Measurements from ENCODE around the gene ZNF248. TPM values are rescaled to one million over a fixed set of nuclear protein-coding genes. Genes with fewer than 3 reads are reported as not detected.

Gene ZNF248
- 13.9 TPM for total RNA-seq

GRCh38 chr10:37857287-37858211, at the start of gene ZNF248:
TSS of gene ZNF248 (minus strand) at chr10:37857610. CDS start at chr10:37856310, 1,300 bp downstream.
- DNase-seq (ENCODE audit: low spot score in 2 of 2), result peak; percentile 88 to 97
- no peaks in the 10 kb centered on the region for H3K27me3 ChIP-seq
- peak within 1 kb of the TSS; percentile 81 for H3K4me3 ChIP-seq
- H3K9me3 ChIP-seq, result no peaks in the 10 kb centered on the region
- H3K27ac ChIP-seq, result peak within 1 kb of the TSS; percentile 99 to 100
- peaks cover 0 to 26% of the 10 kb centered on the region in 2 donors for H3K4me1 ChIP-seq
- intact Hi-C loops (cut with DNase I), result loop anchor here (1.0 to 5.0 kb wide), 3 partner anchors 119 to 235 kb away; partner anchors contain the start of genes ZNF25, ZNF33A and ZNF37A
- TF ChIP-seq CTCF (IDR thresholded peaks at IDR 0.05), result peak in 1 of 3 experiments; percentile 9
- H3K36me3 ChIP-seq, result no peaks in the 10 kb centered on the region

DNA sequence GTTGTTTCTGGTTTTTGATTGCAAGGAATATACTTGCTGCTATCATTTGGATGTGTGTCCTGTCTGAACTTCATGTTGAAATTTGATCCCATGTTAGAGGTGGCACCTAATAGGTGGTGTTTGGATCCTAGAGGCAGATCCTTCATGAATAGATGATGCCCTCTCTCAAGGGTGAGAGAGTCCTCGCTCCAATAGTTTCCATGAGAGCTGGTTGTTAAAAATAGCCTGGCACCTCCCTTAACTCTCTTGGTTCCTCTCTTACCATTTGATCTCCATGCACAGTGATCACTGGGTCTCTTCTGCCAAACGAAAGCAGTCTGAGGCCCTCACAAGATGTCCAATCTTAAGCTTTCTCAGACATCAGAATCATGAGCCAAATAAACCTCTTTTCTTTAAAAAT, 49.0 kb upstream of the ZNF248 start:
- no peak for DNase-seq (ENCODE audit: low spot score in 2 of 2)
- Histone ChIP-seq H3K36me3 (no peaks in the 10 kb centered on the region), H3K4me3 (no peak overlapping the region), H3K27me3 (no peaks in the 10 kb centered on the region), H3K4me1 (no peaks in the 10 kb centered on the region), H3K27ac (no peak overlapping the region), H3K9me3 (no peaks in the 10 kb centered on the region)
- TF ChIP-seq CTCF (IDR thresholded peaks at IDR 0.05), result no peak
- intact Hi-C loops (cut with DNase I), result no loop called here

GRCh38 chr10:37896436-37896835, 39.0 kb upstream of the ZNF248 start:
- H3K4me1 ChIP-seq, result no peaks in the 10 kb centered on the region
- H3K4me3 ChIP-seq, result no peak overlapping the region
- no peak for TF ChIP-seq CTCF (IDR thresholded peaks at IDR 0.05)
- H3K9me3 ChIP-seq, result peaks cover 19 to 40% of the 10 kb centered on the region in 2 donors
- DNase-seq (ENCODE audit: low spot score in 2 of 2), result no peak
- intact Hi-C loops (cut with DNase I), result no loop called here
- no peak overlapping the region for H3K27ac ChIP-seq
- no peaks in the 10 kb centered on the region for H3K27me3 ChIP-seq
- H3K36me3 ChIP-seq, result no peaks in the 10 kb centered on the region

- H3K27me3 ChIP-seq, result no peaks in the 10 kb centered on the region
- peaks cover 19 to 47% of the 10 kb centered on the region in 2 donors for H3K9me3 ChIP-seq
- intact Hi-C loops (cut with DNase I), result no loop called here
- H3K36me3 ChIP-seq, result no peaks in the 10 kb centered on the region
- H3K27ac ChIP-seq, result no peak overlapping the region
- H3K4me1 ChIP-seq, result no peaks in the 10 kb centered on the region
- H3K4me3 ChIP-seq, result no peak overlapping the region
- no peak for TF ChIP-seq CTCF (IDR thresholded peaks at IDR 0.05)
- DNase-seq (ENCODE audit: low spot score in 2 of 2), result no peak
Measured at GRCh38 chr10:37895674-37896073, 38.3 kb upstream of the ZNF248 start.

DNA sequence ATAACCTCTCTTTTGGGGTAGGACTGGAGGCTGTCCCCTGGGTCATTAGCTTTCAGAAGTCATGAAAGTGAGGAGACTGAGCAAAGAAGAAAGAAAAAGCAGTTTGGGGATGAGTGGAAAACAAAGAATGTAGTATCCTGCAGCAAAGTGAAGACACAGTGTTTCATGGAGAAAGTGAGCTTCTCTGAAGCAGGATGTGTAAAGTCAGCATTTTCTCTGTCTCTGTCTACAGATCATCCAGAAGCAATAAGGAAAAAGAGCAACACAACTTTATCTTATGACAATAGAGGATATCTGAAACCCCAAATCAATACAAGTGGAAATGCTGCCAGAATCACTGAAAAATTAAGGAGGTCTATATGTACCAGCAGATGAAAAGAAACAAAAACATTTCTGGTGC, 28.4 kb upstream of the ZNF248 start:
- H3K9me3 ChIP-seq, result peaks cover 0 to 7% of the 10 kb centered on the region in 2 donors
- no peak for TF ChIP-seq CTCF (IDR thresholded peaks at IDR 0.05)
- no peaks in the 10 kb centered on the region for H3K36me3 ChIP-seq
- no peak overlapping the region for H3K4me3 ChIP-seq
- H3K4me1 ChIP-seq, result no peaks in the 10 kb centered on the region
- intact Hi-C loops (cut with DNase I), result no loop called here
- no peak for DNase-seq (ENCODE audit: low spot score in 2 of 2)
- H3K27ac ChIP-seq, result no peak overlapping the region
- no peaks in the 10 kb centered on the region for H3K27me3 ChIP-seq
